ENCODE data around the gene ELAC2.

- TF ChIP-seq, protein P1, sequence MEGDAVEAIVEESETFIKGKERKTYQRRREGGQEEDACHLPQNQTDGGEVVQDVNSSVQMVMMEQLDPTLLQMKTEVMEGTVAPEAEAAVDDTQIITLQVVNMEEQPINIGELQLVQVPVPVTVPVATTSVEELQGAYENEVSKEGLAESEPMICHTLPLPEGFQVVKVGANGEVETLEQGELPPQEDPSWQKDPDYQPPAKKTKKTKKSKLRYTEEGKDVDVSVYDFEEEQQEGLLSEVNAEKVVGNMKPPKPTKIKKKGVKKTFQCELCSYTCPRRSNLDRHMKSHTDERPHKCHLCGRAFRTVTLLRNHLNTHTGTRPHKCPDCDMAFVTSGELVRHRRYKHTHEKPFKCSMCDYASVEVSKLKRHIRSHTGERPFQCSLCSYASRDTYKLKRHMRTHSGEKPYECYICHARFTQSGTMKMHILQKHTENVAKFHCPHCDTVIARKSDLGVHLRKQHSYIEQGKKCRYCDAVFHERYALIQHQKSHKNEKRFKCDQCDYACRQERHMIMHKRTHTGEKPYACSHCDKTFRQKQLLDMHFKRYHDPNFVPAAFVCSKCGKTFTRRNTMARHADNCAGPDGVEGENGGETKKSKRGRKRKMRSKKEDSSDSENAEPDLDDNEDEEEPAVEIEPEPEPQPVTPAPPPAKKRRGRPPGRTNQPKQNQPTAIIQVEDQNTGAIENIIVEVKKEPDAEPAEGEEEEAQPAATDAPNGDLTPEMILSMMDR (IDR thresholded peaks at IDR 0.05; ENCODE audit: poor library complexity, severe bottlenecking) = no peak
- TF ChIP-seq EP300 (conservative IDR thresholded peaks at IDR 0.05; ENCODE audit: poor library complexity, severe bottlenecking) (no peak), SMC3 (conservative IDR thresholded peaks at IDR 0.05; ENCODE audit: poor library complexity) (no peak), EZH2 (IDR thresholded peaks at IDR 0.05; ENCODE audit: borderline replicate concordance, insufficient read depth, low read length, poor library complexity, severe bottlenecking) (no peak), TAF1 (IDR thresholded peaks at IDR 0.05; ENCODE audit: low read depth) (no peak), RAD21 (conservative IDR thresholded peaks at IDR 0.05) (no peak), POLR2AphosphoS5 (IDR thresholded peaks at IDR 0.05) (no peak), REST (IDR thresholded peaks at IDR 0.05; ENCODE audit: borderline replicate concordance) (no peak)
These were observed 12.3 kb downstream of the ELAC2 start for GRCh38 chr17:13005530-13005929.
